ENCODE data around the gene RNF114.
A peak's percentile ranks its signal among the peaks of the same experiment; 100 is the strongest.
"Not testable (repeated sequence)": the region's sequence is repeated elsewhere in the genome, so short reads cannot be mapped to it uniquely, and the experiment has no call there.

Gene RNF114

GRCh38 chr20:49965781-49966305 lies 29.6 kb downstream of the RNF114 start:
- DNase-seq = no peak

DNA sequence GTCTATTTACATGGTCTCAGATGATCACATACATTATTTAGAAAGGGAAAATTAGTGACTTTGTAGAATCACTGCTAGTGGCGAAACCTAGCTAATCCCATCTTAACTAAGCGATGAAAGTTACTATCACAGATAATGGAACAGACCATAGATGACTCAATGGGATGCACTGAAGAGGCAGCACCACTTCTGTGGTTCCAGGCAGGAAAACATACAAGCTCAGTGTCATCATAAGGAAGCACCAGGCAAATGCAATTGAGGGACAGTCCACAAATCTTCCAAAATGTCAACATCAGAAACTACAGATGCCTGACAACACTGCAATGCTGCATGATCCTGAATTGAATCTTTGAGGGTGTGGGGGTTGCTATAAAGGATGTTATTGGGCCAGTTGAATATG lies 30.7 kb downstream of the RNF114 start:
- DNase-seq = no peak

GRCh38 chr20:49969234-49969633 lies 33.0 kb downstream of the RNF114 start:
- DNase-seq = no peak

- no peak for DNase-seq
These were observed 33.7 kb downstream of the RNF114 start for GRCh38 chr20:49969946-49970345.

DNA sequence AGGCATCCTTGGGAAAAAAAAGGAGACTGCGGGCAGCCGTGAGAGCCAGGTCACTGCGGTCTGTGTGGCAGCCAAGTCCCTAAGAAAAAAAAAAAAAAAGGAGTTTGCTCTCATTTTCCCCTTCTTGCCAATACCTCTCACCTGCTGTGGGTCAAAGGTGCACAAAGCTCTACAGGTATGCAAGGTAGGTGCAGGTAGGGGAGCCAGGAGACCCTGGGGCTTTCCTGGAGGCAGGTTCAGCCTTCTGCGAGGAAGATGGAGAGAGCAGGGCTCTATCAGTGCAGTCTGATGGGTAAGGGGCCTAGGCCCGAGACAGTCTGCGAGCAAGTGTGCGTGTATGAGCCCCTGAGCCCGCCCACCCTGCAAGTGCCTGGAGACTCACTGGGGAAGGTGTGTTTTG lies 34.3 kb downstream of the RNF114 start:
- no peak for DNase-seq

DNA sequence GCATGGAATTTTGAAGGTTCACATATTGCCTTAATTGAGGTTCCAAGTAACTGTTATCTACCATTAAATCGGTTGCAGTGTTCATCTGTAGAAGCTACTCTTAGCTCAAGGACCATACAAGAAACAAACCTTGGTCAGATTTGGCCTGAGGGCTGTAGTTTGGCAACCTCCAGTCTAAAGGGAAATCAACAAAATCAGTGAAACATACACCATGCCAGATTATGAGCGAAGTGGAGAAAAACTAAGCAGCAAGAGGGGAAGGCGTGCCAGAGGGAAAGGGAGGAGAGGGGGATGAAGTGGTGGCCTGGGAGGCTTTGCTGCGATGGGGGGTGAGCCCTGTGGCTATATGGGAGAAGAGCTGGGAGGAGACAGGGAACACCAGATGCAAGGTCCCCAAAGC lies 37.8 kb downstream of the RNF114 start:
- DNase-seq = no peak

- DNase-seq = no peak
These were observed 40.3 kb downstream of the RNF114 start for GRCh38 chr20:49976542-49976941.

DNA sequence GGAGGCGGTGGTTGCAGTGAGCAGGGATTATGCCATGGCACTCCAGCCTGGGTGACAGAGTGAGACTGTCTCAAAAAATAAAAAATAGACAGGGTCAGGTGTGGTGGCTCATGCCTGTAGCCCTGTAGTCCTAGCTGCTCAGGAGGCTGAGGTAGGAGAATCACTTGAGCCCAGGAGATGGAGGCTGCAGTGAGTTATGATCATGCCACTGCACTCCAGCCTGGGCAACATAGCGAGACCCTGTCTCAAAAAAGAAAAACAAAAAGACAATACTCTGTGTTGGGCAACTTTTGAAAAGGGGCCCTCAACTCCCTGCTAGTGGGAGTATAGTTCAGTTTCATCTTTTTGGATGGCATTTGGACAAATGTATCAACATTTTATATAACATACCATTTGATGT lies 41.5 kb downstream of the RNF114 start:
- not testable (repeated sequence) for DNase-seq

- DNase-seq = no peak
These were observed 42.5 kb downstream of the RNF114 start for GRCh38 chr20:49978685-49979029.

DNA sequence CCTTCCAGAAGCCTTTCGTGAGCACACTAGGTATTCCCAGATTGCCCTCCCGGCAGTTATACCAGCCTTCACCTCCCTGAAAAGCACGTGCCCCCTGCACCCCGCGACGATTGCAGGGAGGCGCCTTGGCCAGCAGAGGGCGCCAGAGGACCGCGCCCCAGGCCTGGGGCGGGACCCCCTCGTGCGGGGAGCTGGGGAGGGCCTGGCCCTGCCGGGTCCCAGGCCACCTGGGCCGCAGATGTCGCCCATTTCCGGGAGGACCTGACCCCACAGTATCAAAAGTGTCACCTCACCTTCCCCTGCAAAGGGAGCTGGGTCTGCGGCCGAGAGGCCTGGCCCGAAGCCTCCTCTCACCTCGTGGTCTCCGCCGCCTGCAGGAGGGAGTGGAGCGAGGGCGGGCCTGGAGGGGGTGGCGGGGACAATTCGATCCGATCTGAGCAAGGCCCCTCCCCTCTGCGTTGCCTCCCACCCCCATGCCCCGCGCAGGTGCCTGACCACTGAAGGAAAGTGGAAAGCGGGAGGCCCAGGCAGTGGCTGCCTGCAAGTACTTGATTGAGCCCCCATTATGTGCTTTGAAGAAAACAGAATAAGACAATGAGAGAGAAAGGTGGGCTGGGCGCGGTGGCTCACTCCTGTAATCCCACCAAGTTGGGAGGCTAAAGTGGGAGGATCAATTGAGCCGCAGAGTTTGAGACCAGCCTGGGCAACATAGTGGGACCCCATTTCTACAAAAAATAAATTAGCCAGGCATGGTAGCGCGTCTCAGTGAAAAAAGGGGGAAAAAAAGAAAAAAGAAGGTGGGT lies 43.0 kb downstream of the RNF114 start:
- peak; percentile 60 for DNase-seq

DNA sequence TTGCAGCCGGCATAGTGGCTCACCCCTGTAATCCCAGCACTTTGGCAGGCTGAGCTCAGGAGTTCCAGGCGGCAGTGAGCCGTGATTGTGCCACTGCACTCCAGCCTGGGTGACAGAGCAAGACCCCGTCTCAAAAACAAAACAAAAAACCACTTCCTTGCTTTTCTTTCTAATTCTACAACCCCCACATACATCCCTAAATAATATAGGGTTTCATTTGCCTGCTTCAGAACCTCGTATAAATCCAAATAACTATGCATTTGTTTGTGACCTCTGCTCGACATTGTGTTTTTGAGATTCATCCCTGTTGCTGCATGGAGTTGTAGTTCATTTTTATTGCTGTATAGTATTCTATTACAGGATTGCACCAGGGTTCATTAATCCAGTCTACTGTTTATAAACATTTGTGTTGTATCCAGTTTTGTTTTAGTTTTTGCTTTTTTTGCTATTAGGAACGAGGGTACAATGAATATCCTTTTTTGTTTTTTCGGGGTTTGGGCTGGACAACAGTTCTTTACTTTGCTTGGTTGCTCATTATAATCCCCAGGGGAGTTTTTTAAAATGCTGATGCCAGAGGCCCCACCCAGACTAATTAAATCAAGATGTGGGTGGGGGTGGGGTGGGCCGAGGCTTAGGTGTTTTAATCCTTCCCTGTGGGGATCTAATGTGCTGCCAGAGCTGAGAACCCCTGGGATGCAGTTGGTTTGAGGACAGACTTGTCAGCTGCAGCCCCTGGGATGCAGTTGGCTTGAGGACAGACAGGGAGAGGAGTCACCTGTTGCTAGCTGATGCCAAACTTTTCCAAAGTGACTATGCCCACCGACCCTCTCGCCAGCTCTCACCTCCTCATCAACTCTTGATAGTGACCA lies 44.2 kb downstream of the RNF114 start:
- no peak for DNase-seq

GRCh38 chr20:49981218-49982071 lies 45.2 kb downstream of the RNF114 start:
- DNase-seq = no peak

- no peak for DNase-seq
These were observed 45.8 kb downstream of the RNF114 start for GRCh38 chr20:49982072-49982345.

DNA sequence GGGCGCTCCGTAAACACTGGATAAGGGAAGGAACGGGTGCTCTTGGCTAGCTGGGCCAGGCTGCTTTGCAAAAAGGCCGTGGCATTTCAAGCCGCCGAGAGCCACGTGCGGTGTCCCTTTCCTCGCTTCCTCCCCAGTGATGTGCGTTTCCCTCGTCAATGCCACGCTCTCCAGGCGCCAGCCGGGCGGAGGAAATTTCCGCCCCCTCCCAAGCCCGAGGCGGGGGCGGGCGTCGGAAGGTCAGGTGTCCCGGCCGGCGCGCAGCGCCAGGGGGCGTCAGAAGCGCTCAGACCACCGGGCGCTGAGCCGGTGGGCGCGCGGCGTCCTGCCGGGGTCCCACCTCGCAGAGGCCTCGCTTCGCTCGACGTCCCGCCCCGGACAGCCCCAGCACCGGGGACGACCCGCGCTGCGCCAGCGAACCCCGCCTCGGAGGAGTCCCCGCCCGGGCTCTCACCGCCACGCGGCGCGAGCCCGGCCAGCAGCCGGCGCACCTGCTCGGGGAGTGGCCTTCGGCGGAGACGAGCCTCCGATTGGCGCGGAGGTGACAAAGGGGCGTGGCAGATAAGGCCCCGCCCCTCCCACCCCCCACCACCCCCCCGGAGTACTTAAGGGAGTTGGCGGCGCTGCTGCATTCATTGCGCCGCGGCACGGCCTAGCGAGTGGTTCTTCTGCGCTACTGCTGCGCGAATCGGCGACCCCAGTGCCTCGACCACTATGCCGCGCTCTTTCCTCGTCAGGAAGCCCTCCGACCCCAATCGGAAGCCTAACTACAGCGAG lies 46.3 kb downstream of the RNF114 start, which contains the start of gene SNAI1:
Gene SNAI1 (plus strand): TSS at position 635 of the 777 bp plus-strand sequence. CDS start 80 bp downstream, at position 715.
- DNase-seq = peak; percentile 87

DNA sequence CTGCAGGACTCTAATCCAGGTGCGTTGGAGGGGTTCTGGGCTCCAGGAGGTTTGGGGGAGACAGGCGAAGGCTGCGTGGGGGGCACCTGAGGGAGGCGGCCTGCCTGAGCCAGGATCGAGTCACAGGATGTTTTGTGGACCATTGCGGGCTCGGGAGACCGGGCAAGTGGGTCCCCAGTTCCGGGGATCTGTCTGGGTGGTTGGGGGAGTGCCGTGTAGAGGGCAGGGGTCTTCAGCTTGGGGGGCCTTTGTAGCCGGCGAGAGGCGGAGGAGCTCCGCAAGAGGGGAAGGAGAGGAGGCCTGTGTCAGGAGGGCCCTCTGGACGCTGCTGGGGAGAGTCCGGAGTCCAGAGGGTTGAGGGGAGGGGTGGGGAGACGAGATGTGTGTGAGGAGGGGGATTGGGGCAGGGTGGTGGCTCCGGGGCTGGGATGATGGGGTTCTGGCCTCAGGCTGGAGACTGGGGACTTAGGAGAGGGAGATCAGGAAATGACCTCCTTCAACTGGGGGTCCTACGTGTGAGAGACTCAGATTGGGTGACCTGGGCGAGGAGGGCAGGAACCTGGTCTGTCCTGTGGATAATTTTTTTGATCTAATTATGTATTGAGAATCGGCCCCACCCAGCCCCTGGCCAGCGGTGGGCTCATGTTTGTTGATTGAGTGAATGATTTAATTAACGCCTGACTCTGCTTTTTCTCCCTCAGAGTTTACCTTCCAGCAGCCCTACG lies 47.1 kb downstream of the RNF114 start:
- DNase-seq = no peak

- no peak for DNase-seq
These were observed 47.7 kb downstream of the RNF114 start for GRCh38 chr20:49983848-49984408.

GRCh38 chr20:49984426-49985153 lies 48.4 kb downstream of the RNF114 start:
- DNase-seq = no peak

- no peak for DNase-seq
These were observed 49.0 kb downstream of the RNF114 start for GRCh38 chr20:49985157-49985556.

DNA sequence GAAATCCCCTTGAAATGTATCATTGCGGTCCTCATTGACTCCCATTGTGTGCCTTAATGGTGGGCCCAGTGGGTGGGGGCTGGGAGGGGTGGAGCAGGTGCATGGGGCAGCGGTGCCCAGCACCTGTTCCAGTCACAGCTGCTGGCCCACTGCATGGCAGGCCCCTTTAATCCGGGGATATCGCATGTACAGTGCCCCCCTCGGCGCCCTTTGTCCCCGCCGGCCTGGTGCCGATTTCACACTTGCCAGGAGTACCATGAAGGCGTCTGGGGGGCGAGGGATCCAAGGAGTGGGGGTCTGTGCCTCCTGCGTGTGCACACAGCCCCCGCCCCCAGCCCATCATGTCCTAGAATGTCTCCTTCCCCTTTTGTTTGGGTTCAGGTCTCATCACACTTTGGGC lies 49.4 kb downstream of the RNF114 start:
- no peak for DNase-seq

DNA sequence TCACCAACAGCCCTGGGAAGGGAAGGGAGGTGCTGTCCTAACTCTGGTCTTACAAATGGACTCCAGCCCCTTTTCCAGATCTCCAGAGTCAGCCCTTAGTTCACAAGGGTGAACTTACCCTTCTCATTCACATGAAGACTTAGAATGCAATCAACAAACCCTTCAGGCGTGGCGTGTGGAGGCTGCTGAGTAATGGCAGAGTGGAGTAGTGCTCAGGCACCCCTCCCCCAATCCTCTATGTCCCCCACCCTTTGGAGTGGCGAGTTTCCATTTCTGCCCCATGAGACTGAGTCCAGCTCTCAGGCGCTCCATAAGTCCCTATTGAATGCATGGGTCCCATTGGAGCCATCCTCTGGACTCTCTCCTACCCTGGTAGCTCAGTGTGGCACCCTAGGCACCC lies 49.9 kb downstream of the RNF114 start:
- no peak for DNase-seq
